Renal pelvis (tissue), 4 donors: ENCODE data around the gene FBXO47. TPM values are rescaled to one million over a fixed set of nuclear protein-coding genes. Genes with fewer than 3 reads are reported as not detected.
"Not testable (repeated sequence)": the region's sequence is repeated elsewhere in the genome, so short reads cannot be mapped to it uniquely, and the experiment has no call there.

Experiments
- DNase-seq: peaks from one replicate; pipeline ENCODE4 v3.0.0-alpha.2; 2013
- polyA plus RNA-seq, 3 donors: library from polyadenylated mRNA; unstranded; fragments of 120-200 nt; gene quantifications; one replicate each; pipeline ENCODE4 v1.2.1, GENCODE V29; 2013; ENCODE audit not compliant: insufficient read length in 3 of 3

Gene FBXO47
- polyA plus RNA-seq, 3 donors, result 0.10 TPM; not detected in 2

DNA sequence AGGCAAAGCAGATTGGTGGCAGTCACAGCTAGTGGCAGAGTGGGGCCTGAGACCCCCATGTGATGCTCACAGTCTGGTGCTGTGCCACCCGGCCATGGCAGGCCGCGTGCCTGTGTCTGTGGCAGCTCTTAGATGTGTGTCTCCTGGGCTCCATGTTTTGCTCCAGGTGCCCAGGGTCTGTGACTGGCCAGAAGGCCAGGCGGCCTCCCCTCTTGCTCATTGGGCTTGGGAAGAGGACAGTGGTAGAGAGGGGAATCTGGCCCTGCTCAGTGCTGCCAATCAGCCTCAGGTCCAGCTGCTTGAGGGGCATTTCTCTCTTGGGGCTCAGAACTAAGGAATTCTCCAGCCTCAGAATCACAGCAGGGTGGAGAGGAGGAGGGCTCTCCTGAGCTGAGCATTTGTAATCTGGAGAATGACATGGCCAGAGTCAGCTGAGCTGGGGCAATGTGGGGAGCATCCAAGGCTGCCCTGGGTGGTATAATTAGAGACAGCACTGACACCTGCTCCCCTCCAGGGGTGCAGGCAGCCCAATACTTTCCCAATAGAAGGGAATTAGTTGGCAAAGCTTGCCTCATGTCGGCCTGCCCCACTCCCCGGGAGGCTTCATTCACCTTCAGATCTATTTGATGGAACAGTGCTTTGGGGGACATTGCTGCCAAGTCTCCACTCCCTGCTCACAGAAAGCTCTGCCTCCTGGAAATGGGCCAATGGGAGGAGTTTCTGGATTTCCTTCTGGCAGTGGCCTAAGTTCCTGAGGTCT, 44.5 kb downstream of the FBXO47 start:
- DNase-seq, result no peak

DNA sequence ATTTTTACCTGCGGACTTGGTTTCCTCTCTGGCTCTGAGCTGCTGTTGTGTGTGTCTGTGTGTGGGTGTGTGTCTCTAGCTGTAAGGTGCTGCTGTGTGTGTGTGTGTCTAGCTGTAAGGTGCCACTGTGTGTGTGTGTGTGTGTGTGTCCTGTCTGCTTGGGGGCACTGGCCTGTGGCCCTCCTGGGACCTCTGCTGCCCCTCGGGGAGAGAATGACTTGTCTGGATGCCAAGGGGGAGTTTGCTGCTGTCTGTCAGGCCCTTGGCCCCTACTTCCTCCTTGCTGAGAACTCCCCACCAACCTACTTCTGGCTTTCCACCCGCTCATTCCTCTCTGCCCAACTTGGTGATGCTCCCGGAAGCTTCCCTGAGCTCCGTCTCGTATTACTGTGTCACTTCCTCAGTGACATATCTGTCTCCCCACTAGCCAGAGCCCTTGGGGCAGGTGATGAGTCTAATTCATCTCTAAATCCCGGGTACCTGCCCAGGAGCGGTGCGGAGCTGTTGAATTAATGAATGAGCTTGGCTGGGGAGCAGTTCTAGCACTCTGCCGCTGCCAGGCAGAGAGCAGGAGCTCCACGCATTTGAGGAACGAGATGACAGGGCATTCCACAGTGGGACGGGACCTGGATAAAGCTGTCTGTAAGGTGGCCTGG, 45.3 kb downstream of the FBXO47 start:
- DNase-seq, result no peak

DNA sequence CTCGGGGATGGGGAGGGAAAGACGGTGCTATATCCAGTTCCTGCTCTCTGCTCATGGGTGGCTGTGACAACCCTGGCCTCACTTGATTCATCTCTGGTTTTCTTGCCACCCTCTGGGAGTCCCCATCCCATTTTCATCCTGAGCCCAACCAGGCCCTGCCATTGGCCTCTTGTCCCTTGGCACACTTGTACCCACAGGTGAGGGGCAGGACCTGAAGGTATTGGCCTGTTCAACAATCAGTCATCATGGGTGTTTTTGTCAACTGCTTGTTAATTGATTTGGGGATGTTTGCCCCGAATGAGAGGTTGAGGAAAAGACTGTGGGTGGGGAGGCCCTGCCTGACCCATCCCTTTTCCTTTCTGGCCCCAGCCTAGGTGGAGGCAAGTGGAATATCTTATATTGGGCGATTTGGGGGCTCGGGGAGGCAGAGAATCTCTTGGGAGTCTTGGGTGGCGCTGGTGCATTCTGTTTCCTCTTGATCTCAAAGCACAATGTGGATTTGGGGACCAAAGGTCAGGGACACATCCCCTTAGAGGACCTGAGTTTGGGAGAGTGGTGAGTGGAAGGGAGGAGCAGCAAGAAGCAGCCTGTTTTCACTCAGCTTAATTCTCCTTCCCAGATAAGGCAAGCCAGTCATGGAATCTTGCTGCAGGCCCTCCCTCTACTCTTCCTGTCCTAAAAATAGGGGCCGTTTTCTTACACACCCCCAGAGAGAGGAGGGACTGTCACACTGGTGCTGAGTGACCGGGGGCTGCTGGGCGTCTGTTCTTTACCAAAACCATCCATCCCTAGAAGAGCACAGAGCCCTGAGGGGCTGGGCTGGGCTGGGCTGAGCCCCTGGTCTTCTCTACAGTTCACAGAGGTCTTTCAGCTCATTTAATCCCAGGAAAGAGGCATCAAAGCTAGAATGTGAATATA, 46.6 kb downstream of the FBXO47 start:
- no peak for DNase-seq

DNA sequence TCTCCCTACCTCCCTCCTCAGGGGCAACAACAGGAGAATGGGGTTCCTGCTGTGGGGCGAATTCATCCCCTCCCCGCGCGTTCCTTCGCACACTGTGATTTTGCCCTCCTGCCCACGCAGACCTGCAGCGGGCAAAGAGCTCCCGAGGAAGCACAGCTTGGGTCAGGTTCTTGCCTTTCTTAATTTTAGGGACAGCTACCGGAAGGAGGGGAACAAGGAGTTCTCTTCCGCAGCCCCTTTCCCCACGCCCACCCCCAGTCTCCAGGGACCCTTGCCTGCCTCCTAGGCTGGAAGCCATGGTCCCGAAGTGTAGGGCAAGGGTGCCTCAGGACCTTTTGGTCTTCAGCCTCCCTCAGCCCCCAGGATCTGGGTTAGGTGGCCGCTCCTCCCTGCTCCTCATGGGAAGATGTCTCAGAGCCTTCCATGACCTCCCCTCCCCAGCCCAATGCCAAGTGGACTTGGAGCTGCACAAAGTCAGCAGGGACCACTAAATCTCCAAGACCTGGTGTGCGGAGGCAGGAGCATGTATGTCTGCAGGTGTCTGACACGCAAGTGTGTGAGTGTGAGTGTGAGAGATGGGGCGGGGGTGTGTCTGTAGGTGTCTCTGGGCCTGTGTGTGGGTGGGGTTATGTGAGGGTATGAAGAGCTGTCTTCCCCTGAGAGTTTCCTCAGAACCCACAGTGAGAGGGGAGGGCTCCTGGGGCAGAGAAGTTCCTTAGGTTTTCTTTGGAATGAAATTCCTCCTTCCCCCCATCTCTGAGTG, 47.7 kb downstream of the FBXO47 start:
- DNase-seq, result no peak

DNA sequence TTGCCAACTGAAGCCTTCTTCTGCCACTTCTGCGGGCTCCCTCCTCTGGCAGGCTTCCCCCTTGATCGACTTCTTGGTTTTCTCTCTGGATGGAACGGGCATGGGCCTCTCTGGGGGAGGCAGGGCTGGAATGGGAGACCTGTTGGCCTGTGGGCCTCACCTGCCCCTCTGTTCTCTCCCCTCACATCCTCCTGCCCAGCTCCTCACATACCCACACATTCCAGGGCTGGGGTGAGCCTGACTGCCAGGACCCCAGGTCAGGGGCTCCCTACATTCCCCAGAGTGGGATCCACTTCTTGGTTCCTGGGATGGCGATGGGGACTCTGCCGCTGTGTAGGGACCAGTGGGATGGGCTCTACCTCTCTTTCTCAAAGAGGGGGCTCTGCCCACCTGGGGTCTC, 48.3 kb downstream of the FBXO47 start:
- DNase-seq, result no peak

DNA sequence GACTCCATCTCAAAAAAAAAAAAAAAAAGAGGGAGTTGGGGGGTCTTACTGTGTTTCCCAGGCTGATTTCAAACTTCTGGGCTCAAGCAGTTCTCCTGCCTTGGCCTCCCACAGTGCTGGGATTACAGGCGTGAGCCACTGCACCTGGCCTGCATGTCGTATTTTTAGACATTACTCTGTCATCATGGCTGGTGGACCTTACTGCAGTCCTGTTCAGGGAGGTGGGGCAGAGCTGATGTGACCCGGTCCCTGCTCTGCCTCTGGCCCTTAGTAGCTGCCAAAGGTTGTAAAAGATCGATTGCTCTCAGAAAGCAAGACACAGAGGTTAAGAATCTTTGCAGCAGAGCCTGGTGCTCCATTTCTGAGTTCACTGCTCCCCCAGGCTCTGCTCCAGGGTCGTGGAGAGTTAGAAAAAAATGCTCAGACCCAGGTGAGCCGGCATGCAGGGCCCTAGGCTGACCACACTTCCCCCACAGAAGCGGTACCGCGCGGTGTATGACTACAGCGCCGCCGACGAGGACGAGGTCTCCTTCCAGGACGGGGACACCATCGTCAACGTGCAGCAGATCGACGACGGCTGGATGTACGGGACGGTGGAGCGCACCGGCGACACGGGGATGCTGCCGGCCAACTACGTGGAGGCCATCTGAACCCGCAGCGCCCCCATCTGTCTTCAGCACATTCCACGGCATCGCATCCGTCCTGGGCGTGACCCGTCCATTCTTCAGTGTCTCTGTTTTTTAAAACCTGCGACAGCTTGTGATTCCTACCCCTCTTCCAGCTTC, 48.9 kb downstream of the FBXO47 start:
- no peak for DNase-seq

DNA sequence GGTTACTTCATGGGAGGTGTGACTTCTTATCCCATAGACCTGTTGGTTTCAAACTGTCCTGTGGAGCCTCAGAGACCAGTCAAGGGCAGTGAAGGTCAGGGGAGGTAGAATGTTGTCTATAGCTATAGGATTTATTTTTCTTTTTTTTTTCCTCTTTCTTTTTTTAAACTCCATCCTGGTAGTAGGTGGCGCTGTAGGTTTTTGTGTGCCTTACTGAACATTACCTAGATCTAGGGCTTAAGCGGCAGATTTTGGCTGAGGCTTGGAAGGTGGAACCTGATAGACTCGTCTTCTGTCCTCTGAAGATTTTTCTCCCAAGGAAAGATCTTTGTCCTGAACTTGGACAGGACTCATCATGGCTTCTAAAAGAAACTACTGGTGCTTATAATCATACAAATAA, 49.9 kb downstream of the FBXO47 start:
- DNase-seq, result no peak

DNA sequence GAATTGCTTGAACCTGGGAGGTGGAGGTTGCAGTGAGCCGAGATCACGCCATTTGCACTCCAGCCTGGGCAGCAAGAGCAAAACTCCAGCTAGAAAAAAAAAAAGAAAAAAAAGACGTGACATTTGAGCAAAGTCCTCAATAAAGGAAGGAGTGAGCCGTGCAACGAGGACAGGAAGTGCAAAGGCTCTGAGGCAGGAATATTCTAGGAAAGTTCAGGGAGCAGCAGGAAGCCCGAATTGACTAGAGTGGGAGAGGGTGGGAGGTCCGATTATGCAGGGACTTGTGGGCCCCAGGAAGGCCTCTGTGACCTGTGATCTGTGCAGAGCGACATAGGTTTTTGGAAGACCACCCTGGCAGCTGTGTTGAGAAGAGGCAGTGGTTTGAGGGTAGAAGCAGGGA, 50.4 kb downstream of the FBXO47 start:
- DNase-seq, result no peak

DNA sequence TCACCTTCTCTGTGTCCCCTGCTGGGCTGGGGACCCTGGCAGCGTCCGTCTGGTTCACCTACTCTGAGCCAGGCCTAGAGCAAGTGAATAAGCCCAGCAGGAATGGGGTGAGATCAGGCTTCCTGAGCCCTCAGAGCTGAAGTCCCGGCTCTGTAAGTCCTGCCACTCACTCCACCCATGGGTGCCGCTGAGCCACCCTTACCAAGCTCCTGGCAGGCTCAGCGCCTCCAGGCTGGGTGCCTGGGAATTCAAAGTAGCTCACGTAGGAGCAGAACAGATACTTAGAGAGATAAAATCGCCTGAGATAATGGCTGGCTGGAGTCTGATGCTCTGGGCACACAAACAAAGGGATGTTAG, 51.6 kb downstream of the FBXO47 start:
- DNase-seq, result no peak

DNA sequence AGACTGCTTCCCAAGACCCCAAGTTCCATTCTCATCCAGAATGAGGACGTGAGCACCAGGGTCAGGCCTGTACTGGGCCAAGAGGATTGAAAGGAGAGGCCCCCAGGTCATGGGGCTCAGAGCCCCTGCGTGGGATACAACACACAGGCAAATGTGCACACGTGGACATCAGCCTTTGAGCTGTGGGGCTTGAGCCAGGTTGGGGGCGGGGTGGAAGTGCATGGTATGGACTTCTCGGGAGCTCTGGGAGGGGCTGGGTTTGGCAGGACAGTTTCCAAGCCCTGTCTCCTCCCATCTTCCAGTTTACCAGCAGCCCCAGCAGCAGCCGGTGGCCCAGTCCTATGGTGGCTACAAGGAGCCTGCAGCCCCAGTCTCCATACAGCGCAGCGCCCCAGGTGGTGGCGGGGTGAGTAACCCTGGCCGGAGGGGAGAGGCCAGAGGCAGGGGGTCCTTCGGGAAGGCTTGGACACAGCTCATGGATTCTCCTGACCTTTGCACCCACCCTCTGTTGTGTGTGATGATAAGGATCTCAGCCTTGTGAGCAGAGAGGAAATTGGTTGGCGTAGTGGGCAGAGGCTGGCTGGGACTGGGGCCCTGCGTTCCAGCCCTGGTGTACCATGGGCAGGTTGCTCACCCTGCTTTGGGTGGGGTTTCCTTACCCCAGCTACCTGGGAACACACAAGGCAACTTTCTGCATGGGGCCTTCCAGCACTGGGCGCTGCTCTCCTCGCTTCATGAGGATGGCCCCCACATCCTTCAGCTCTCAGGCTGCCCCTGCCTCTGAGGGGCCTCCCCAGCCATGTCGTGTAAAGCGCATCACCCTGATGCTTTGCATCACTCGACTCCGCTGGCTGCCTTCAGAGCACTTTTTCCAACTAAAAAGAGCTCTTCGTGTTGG, 52.2 kb downstream of the FBXO47 start:
- DNase-seq, result peak; percentile 34

DNA sequence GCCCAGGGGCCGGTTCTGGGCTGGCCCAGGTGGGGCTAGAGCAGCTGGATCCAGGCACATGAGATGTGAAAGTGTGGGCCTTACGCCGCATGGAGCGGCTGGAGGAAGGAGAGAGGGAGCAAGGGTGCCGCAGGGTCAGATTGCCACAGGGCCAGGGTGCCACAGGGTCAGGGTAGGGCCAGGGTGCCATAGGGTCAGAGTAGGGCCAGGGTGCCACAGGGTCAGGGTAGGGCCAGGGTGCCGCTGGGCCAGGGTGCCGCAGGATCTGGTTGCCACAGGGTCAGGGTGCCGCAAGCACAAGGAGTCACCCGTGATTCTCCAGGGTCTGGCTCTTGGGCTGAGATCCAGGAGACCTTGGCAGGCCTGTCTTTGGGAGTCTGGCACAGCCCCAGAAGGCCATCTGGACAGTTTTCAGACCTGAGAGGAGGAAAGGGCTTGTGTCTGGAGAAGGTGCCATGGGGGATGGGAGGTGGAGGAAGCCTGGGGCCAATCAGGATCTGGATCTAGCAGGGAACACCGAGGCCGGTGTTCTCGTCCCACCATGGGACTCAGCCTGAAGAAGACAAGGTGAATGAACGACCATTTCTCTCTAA, 54.9 kb downstream of the FBXO47 start:
- no peak for DNase-seq

DNA sequence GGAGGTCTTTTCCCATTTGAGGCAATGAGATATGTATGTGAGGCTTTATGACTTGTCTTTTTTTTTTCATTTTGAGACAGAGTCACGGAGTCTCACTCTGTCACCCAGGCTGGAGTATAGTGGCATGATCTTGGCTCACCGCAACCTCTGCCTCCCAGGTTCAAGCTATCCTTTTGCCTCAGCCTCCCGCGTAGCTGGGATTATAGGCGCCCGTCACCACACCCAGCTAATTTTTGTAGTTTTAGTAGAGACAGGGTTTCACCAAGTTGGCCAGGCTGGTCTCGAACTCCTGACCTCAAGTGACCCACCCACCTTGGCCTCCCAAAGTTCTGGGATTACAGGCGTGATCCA, 55.5 kb downstream of the FBXO47 start:
- not testable (repeated sequence) for DNase-seq

DNA sequence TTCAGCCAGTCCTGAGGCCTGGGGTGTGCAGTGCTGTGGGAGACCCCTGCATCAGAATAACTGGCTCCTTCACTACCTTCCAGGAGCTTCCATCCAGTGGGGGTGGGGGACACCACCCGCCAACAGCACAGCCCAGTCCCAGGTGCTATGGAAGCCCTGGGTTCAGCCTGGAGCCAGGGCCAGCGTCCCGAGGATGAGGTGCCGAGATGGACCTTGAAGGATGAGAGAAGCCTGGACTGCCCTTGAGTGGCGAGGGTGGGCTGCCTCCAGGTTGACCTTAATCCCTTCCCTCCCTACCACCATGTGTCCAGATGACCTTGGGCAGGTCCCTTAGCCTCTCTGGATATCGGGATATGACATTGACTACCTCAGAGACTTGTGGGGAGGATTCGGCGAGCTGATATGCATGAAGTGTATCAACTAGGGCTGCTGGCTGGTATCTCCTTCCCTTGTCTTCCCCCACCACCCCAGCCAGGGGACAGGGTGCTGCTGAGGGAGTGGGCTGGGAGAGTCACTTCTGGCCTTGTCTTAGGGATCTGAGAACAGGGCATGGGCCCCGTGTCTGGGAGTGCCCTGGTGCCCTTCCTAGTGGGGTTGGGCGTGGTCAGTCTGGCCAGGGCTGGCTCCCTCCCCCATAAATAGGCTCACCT, 56.0 kb downstream of the FBXO47 start:
- no peak for DNase-seq

DNA sequence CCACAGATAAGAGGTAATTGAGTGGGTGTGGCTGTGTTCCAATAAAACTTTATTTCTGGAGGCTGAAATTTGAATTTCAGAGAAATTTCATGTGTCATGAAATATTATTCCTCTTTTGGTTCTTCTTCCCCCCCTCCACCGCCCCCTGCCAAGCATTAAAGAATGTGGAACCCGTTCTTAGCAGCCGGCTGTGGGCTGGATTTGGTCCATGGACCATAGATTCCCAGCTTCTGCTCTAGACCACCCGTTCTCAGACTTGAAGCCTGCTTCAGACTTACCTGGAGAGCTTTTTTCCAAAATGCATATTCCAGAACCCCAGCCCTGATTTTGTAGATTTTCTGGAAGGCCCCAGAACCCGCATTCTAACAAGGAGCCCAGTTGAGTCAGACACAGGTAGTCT, 56.9 kb downstream of the FBXO47 start:
- DNase-seq, result no peak

DNA sequence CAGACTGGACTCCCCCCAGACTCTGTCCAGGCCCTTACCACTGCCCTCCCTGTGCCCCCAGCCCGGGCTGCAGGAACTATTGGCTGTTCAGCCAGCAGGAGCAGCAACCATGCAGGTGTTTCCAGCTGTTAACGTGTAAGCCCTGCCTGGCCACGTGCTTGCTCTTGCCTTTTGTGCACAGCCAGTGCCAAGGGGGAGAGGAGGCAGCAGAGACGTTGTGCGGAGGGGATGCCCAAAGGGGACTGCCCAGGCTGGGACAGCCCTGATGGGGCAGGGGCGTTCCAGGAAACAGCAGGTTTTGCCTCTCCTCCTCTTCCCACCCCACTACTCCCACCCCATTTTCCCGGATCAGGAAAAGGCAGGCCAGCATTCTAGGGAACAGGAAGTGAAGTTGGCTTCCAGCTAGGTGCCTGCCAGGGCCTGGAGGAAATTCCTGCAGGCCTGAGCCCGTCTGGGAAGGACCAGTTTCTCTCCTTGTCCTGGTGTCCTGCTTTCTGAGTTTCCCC, 58.5 kb downstream of the FBXO47 start:
- no peak for DNase-seq

DNA sequence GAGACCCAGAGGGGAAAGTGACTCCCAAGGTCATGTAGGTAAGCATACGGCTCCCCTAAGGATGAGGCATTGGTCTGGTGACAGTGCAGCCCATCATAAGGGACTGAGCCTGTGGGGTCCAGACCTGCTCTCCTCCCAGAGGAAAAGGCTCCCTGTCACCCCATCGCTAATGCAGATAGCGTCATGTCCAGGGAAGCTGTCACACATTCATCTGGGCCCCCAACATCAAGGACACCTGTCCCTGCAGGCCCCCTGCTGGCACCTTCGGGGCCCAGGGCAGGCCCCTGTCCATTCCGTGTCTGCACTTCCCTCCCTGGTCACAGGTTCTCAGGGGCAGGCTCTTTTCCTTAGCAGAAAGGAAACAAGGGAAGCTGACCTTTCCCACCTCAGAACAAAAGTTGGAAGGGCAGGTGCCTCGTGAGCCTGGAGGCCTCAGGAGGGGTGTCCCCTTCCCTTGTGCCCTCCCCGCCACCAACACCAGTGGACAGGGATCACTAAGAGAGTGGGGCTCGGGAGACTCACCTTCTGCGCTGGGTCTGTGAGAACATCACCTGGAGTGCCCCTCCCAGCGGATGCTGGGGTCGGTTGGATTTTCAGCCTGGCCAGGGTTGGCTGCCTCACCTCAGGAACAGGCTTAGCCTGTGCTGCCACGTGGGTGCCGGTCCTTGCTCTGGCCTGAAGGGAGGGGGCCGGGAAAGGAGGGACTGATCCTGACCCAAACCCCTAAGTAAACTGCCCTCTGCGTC, 59.1 kb downstream of the FBXO47 start:
- DNase-seq, result no peak

DNA sequence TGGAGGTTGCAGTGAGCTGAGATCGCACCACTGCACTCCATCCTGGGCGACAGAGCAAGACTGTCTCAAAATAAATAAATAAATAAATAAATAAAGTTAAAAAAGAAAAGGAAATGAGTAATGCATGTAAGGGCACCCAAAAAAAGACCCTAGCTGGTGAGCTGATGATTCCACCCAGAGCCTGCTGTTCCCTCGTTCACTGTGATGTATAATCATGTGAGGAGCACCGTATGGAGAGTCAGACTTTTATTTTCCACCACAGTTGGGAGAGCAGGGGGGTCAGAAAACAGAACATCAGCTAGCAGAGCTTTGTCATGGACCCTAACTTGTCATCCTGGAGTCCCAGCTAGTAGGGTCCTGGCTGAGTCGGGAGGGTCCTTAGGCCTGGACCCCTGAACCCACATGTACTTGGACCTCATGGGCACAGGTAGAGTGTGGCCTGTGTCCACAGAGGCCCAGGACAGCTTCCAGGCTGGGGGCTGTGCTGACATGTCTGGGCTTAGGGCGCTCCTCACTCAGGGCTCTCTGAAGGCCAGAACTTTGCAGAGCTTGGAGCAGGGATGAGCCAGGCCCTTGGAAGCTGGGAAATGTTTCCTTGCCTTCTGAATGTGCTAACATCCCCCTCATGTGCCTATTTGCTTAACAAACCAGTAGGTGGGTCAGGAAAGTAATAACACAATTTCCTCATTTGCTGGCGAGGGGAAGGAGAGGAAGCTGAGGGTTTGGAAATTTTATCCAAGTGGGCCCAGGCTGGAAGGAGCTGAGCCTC, 60.6 kb downstream of the FBXO47 start:
- DNase-seq, result no peak
